GM12864 (cell line): Measurements from ENCODE around the gene TDRD12.
"Not testable (repeated sequence)": the region's sequence is repeated elsewhere in the genome, so short reads cannot be mapped to it uniquely, and the experiment has no call there.

ENCODE experiments used
- DNase-seq: peaks from one replicate; pipeline ENCODE4 v3.0.0-alpha.2; 2011; ENCODE audit warnings: low read depth
- H3K4me3 ChIP-seq: 2 replicates; pipeline ENCODE4 v1.5.1; 2011; ENCODE audit warnings: mild to moderate bottlenecking, low read depth, low read length, control low read depth
- TF ChIP-seq, protein P1 (sequence below): IDR thresholded peaks from 2 replicates; pipeline ENCODE4 v1.5.1; 2011; ENCODE audit warnings: low read depth, mild to moderate bottlenecking, moderate library complexity, low read length, control low read depth, inconsistent platforms; ENCODE audit errors: missing control alignments

Gene TDRD12

DNA sequence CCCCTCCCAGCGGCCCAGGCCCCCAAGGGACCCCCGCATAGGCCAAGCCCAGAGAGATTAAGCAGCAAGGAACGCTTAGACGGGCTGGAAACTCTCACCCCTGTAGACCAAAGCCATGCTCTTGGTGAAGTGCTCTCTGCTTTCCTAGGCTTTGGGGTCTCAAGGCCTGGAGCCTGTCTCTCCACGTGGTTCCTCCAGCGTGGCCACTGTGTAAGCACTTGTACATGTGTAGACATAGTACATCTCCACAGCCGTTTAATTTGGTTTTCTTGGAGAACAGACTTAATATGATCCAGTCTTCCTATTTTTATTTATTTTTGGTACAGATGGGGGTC is 26.9 kb upstream of the TDRD12 start:
- TF ChIP-seq, protein P1, sequence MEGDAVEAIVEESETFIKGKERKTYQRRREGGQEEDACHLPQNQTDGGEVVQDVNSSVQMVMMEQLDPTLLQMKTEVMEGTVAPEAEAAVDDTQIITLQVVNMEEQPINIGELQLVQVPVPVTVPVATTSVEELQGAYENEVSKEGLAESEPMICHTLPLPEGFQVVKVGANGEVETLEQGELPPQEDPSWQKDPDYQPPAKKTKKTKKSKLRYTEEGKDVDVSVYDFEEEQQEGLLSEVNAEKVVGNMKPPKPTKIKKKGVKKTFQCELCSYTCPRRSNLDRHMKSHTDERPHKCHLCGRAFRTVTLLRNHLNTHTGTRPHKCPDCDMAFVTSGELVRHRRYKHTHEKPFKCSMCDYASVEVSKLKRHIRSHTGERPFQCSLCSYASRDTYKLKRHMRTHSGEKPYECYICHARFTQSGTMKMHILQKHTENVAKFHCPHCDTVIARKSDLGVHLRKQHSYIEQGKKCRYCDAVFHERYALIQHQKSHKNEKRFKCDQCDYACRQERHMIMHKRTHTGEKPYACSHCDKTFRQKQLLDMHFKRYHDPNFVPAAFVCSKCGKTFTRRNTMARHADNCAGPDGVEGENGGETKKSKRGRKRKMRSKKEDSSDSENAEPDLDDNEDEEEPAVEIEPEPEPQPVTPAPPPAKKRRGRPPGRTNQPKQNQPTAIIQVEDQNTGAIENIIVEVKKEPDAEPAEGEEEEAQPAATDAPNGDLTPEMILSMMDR: no peak
- peak overlapping the region; percentile 69 for H3K4me3 ChIP-seq

GRCh38 chr19:32693151-32694108 is 26.1 kb upstream of the TDRD12 start:
- peak overlapping the region; percentile 69 for H3K4me3 ChIP-seq
- DNase-seq: not testable (repeated sequence)

More for the DNA sequence above, 26.9 kb upstream of the TDRD12 start:
- no peak for DNase-seq

DNA sequence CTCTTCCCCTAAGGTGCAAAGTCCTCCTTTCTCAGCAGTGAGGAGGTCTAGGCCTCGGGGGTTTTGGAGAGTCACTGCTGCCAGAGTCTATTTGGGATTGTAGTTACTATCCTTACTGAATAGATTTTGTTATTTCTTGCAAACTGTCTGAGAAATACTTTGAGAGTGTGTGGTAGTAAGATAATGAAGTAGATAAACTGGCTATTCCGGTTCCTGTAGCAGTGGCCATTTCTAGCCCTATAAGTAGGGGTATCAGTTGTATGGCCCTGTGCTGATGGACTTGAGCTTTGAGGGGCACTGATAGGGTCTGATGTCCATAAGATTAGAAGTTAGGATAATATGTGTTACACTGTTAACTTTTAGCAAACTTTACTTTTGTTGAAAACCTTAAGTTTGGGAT is 25.3 kb upstream of the TDRD12 start:
- peak overlapping the region; percentile 27; the same call in 1 of the 2 replicates for H3K4me3 ChIP-seq
- not testable (repeated sequence) for DNase-seq

GRCh38 chr19:32694851-32695250 is 24.7 kb upstream of the TDRD12 start:
- H3K4me3 ChIP-seq, DNase-seq: not testable (repeated sequence)

- DNase-seq, H3K4me3 ChIP-seq: not testable (repeated sequence)
Measured at GRCh38 chr19:32695506-32695905, 24.1 kb upstream of the TDRD12 start.

DNA sequence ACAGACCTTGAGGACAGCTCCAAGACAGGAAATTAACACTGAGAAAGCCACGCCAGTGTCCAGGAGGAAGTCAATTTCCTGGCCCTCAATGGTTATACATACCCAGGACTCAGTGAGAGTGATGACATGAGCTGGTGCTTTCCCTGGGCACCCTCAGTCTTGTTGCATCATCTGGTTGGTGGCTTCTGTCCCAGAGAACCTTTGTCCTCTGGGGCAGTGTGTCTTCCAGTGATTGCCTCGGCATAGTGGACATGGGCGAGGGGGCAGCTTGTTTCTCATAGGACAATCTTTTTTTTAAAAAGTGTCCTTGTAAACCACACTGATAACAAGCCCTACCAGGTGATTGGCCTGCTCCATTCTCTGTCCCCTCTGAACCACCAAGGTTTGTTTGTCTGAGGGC is 22.8 kb upstream of the TDRD12 start:
- H3K4me3 ChIP-seq, DNase-seq: not testable (repeated sequence)

- not testable (repeated sequence) for H3K4me3 ChIP-seq, DNase-seq
Measured at GRCh38 chr19:32700129-32700528, 19.4 kb upstream of the TDRD12 start.

- TF ChIP-seq, protein P1: no peak
- H3K4me3 ChIP-seq: no peak overlapping the region
- no peak for DNase-seq
Measured at GRCh38 chr19:32702010-32702409, 17.6 kb upstream of the TDRD12 start.

- not testable (repeated sequence) for DNase-seq, H3K4me3 ChIP-seq
Measured at GRCh38 chr19:32704006-32704405, 15.6 kb upstream of the TDRD12 start.

DNA sequence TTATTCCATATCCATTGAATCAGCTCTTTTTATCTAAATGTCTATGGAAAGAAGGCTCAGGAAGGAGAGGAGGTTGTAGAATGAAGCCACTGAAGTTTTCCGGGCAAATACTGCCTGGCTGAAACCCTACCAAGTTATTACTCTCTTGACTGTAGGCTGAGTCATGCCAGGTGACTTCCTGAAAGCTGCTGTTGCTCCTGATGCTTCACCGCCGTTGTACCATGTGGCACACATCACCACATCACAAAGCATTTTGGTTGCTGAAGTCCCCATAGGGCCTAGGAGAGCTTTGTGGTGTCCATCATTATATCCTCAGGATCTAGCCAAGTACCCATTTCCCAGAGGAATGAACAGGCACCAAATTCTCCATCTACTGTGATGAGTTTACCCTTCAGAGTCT is 11.1 kb upstream of the TDRD12 start:
- TF ChIP-seq, protein P1: no peak
- no peak for DNase-seq

DNA sequence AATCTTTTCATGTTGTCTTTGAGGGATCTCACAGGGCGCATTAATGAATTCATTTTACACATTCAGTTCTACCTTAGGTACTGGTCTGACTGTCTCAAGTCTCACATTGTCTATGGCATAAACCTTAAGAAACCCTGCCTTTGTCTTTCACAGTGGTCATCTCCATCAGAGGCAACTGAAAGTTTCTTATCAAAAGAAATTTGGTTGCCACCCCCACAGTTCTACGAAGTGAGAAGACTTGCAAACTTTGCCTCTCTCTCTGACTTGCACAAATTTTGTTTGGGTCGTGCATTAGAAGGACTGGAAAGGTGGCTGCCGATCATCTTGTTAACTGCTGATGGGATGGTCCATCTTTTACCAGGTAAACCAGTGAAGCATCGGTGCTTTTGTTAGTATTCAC is 10.5 kb upstream of the TDRD12 start:
- DNase-seq: no peak
- TF ChIP-seq, protein P1: no peak
- H3K4me3 ChIP-seq: no peak overlapping the region

More for the DNA sequence above, 11.1 kb upstream of the TDRD12 start:
- H3K4me3 ChIP-seq: no peak overlapping the region
